ENCODE data around the gene TGFBR3.
"Not testable (repeated sequence)": the region's sequence is repeated elsewhere in the genome, so short reads cannot be mapped to it uniquely, and the experiment has no call there.

The TGFBR3 gene

DNA sequence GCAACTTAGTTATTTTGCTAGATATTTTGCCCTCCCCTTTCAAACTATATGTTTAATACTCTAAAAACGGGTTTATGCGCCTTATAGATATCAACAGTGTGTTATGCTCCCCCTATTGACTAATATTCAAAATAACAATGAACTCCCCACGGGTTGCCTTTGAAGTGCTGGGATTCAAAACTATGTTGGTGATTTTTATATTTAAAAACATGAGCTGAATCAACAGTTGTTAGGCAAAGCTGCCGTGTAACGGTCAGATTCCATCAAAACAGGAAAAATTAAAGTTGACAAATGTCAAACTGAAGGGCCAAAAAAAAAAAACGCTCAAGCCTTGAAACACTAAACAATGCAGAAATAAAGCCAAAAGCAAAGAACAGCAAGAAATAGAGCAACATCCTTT lies 2.5 kb downstream of the TGFBR3 start:
- no peak for DNase-seq (ENCODE audit: low read depth in 2 of 2)

DNA sequence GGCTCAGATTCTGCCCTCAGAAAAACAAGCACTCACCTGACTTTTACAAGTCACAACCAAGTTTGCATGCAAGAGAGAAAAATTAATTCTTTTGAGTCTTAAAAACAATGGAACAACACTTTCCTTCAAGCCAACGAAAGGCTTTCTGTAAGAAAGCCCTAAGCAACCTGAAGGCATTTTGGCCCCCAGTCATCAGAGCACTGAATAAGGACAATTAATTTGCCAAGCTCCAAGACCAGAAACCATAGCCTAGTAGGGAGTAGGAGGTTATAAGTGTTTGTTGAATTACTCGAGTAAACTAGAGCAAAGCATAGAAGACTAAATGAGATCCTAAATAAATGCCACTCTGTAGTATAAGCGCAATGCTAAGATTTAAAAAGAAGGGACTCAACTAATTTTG lies 4.7 kb downstream of the TGFBR3 start:
- no peak for DNase-seq (ENCODE audit: low read depth in 2 of 2)

DNA sequence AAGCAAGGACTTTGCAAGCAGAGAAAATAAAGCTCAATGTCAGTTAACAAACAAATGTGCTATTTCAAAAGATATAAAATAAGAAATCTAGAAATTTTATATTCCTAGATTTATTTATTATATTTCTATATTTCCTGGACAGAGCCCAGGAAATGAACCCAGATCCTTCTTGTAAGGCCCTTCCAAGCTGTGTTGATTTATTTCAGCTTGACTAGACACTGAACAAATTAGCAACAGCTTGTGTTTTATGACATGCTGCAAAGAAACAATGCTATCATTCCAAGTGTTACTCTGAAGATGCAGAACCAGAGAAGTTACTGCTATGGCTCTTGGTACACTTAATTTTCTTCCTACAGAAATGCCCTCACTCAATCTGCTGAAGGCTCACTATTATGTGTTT lies 6.2 kb downstream of the TGFBR3 start:
- no peak for DNase-seq (ENCODE audit: low read depth in 2 of 2)

DNA sequence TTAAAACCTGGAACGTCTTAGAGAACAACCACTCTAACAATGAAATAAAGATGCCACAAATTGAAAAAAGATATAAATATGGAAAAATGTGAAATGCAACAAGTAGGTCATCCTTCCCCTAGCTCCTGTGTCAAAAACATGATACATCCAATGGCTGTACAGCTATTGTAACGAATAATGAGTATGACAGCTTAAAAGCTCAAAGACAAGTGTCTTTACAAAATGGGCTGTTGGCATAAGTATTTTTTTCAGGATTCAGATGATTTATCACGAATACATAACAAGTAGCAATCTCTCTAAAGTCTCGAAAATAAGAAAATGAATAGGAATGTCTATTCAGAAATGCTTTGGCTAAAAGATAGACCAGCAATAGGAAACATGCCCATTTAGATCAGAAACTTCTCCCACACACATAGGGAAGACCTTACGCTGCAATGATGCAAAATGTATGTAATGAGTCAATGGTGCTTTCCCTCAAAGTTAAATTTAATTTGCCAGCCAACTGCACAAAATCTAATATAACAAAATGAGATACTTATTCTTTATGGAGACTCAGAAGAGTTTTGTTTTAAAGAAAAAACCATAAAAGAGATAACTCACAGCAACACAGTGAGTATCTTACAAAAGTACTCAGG lies 8.3 kb downstream of the TGFBR3 start:
- no peak for DNase-seq (ENCODE audit: low read depth in 2 of 2)

DNA sequence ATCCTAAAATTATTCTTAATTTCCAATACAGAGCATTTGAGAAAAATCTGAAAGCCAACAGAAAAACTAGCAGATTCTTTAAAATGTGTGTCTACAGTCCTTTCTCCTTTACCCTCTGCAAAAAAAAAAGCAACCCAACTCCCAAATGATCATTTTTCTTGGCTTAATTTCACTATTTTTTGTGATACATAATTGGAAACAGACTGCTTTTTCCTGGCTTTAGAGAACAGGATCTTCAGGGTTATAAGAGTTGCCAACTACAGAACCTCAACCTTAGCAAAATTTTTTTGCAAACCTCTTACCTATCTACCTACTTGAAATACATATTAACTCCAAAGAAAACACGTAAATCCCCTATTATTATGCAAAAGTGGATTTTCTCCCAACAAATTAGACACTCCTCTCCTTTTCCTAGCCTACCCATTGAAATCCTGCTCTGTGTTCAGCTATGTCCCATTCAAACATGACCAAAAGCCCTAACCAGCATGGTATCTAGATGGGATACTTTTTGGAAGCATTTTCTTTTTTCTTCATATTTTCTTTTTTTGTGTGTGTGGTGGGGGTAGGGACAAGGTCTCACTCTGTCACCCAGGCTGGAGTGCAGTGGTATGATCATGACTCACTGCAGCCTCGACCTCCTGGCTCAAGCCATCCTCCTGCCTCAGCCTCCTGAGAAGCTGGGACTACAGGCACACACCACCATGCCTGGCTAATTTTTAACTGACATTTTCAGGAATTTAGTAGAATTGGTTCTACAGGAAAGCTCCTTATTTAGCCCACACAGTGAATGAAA lies 9.0 kb downstream of the TGFBR3 start:
- DNase-seq (ENCODE audit: low read depth in 2 of 2): no peak

DNA sequence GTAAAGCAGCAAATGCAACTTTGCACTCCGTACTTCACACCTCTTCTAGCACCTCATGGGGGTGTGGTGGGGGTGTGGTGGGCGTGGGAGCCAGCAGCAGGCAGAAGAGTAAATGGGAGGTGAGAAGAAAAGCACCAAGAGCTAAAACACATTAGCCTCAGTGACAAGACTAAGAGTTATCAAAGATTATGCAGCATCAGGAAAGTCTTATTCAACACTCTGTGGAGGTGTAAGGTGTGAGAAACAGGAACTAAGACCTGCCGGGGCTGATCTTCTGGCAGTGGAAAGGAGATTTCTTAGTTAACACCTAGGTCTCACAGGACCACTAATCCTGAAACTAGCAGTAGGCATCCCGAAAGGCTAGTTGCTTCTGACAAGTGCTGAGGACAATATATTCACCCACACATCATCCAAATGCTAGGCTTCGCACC lies 9.9 kb downstream of the TGFBR3 start:
- peak in 1 of 2 donors; percentile 42 for DNase-seq (ENCODE audit: low read depth in 2 of 2)

DNA sequence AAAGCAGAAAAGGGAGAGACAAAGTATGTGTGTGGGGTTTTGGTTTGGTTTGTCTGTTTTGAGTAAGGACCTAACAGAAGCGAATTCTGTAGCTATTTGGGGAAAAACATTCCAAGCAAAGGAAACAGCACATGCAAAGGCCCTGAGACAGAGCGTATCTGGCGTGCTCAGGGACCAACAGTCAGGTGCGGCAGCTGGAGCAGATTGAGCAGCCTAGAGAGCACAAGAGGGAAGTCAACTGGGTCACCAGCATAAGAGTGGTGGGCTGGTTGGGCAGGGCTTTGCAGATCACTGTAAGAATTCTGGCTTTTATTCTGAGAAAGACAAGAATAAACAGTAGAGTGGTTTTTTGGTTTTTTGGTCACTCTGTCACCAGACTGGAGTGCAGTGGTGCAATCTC lies 11.8 kb downstream of the TGFBR3 start:
- no peak for DNase-seq (ENCODE audit: low read depth in 2 of 2)

DNA sequence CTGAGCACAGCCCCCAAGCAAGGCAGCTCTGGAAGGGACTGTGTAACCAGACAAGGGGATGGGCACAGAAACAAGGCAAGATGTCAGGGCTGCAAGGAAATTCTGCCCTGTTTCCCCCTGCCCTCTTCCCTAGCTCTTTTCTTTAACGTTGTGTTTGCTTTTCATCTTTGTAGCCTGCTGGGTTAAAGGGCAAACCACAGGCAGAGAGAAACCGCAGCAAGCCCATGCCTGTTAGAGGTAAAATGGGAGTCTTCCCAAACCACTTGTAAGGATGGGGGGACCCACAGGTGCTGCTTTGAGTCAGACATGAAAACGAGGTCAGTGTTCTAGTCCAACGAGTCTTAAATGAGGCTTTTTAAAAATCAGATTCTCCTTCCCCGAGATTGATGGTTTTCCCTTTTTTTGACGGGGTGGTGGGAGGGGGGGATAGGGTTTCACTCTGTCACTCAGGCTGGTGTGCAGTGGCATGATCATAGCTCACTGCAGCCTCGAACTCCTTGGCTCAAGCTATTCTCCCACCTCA lies 13.3 kb downstream of the TGFBR3 start:
- no peak for DNase-seq (ENCODE audit: low read depth in 2 of 2)

DNA sequence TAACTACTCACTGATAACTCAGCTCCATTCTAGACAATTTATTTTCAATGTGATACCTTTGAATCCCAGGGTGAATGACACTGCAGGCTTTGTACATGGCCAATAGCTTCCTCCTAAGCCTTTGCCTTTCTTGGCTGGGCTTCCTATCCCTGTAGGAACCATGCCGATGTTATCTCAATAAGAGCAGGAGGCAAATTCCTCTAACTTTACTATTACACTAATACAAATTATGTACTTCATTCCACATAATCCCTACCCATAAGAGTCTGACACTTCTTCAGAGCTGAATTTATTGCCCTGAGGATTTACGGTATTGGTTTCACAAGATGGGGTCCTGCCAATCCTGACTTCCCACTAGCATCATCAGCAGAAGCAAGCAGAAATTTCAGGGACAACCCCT lies 14.0 kb downstream of the TGFBR3 start:
- no peak for DNase-seq (ENCODE audit: low read depth in 2 of 2)

DNA sequence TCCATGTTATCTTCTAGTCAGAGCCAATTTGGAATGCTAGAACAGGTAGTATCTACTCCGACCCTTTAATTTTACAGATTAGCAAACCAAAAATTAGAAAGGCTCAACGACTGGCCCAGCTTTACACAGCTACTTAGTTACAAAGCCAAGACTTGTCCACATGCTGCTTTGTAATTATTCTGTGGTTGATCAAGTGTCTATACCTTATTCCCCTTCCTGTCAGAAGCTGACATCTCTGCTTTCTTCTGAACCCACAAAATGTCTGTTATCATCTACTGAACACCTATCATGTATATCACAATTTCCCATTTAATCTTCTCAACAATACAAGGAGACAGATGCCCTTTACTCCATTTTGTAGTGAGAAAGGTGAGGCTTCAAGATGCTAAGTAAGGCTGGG lies 15.6 kb downstream of the TGFBR3 start:
- DNase-seq (ENCODE audit: low read depth in 2 of 2): no peak

DNA sequence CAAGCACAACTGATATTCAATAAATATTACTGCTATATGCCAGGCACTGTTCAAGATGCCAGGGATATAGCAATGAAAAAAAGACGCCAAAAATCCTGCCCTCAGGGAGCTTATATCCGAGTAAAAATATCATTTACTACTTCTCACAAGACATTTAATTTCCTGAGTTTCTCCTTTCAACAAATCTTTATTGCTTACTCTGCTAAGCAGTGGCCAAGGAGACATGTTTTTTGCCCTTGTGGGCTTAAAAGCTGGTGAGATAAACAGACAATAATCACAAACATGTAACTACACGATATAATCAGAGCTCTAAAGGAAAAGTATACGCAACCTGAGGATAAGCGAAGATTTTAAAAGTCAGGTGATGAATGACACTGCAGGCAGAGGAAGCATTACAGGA lies 19.5 kb downstream of the TGFBR3 start:
- no peak for DNase-seq (ENCODE audit: low read depth in 2 of 2)

DNA sequence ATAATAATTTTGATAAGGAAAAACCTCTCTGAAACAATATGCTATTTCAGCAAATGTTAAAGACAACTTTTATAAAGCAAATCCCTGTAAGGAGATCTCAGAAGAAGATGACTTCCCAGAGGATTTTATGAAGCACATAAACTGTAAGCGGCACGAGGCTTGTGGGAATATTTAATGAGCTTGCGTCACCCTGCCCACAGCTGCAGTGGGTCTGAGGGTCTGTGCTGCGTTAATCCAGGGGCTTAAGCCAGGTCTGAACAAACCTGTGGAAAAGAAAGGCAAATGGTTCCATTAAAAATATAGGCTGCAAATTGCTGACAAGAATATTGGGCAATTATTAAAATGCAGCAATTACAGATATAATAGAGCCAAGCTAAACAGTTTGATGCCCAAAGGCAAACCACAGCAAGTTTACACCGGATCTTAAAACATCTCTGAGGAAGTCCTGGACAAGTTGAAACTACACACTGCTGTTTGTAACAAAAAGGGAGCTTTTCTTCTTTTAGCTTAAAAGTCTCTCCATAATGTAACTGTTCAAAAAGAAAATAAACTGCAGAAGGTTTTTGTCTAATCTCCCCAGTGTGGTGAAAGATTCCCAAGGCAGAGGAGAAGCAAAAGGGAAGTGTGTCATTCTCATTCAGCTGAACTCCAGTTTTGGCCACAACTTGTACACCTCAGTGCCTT lies 21.8 kb downstream of the TGFBR3 start:
- no peak for DNase-seq (ENCODE audit: low read depth in 2 of 2)

DNA sequence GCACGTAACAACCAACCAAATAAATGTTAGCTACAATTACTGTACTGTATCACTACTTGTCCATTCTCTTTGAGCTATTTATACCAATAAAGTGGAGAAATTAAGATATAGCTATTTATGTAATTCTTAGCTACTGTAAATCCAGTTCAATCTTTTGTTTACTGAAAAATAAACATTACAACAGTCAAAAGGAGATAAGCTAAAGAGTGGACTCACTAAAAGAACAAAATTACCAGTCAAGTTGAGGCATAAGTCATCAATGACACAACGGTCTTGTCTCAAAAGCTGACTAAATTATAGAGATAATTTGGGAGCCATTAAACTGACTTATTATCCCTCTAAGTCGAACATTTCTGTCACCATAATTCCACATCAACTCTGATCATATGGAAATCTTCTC lies 22.5 kb downstream of the TGFBR3 start:
- DNase-seq (ENCODE audit: low read depth in 2 of 2): no peak

DNA sequence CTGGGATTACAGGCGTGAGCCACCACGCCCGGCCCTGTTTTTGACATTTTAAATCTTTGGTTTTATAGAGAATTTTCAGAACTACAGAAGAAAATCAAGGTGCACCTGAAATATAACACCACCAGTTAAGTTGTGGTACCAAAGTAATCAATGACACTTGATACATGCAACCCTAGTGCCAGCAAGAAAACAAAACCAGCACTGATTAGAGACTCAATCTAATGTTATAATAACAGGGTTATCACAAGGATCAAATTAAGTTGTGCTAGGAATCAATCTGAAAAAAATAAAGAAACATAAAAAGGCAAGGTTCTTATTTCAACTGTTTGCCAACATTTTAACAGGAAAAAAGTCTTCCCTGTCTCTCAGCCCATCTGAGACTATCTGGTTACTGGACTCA lies 23.8 kb downstream of the TGFBR3 start:
- no peak for DNase-seq (ENCODE audit: low read depth in 2 of 2)

DNA sequence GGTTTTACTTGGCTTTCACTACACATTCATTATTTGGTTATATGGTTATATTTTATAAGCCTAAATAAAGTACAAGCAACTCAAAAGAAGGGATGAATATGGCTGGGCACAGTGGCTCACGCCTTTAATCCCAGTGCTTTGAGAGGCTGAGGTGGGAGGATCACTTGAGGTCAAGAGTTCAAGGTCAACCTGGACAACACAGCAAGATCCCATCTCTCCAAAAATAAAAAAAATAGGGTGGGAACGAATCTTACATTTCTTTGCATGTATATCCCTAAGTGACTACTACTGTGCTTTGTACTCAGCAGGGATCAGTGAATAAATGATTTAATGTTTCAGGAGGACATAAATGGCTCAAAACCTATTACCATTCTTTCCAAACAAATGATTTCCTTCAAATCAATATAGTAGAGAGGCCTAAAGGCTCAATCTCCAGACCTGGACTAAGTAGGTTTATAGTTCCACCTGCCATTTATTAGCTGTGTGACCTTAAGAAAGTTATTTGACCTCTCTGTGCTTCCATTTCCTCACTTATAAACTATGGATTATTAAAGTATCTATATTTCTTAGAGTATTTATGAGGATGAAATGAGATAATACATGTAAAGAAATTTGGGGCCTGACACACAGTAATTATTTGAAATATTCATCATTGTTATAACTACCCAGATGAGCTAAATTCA lies 28.3 kb downstream of the TGFBR3 start:
- no peak for DNase-seq (ENCODE audit: low read depth in 2 of 2)

DNA sequence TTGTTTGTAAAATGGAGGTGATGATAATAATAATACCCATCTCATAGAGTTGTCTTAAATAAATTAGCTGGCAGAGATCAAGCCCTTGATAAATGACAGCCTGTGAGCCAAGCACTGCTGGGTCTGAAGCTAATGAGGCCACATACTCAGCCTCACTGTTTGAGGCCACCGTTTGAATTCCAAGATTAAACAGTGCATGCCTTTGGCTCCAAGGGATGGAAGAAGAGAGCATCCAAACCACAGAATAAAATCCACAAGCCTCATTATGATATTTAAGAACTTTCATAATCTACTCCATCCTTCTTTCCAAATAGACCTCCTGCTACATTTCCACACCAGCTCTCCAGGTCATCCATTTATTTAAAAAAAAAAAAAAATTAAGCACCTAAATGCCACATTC lies 29.0 kb downstream of the TGFBR3 start:
- no peak for DNase-seq (ENCODE audit: low read depth in 2 of 2)

DNA sequence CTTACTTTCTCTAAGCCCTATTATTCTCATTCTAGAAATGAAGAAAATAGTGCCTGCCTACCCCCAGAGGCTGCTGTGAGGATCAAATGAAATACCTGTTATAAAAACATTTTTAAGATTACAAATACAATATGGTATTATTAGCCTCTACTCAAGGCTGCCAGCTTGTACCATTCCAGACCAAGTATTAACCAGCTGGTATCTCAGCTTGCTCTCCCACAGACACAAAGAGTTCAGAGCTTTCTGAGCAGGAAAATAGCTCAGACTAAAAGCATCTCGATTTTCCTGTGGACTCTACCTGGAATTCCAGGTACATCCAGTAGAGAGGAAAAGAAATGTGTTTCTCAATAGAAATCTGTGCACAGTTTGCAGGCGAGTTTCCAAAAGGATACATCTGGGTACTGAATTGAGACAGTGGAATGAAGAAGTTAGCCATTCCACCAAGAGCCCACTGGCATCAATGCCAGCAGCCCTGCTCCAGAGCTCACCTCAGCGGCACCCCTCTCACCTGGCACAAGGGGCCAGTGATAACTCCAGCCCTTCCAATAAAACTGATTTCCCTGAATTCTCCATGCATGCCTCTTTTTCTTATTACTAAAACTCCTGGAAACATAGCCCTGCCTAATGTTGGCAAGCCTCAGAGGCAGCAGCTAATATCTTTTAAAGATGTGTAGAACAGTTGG lies 31.0 kb downstream of the TGFBR3 start:
- no peak for DNase-seq (ENCODE audit: low read depth in 2 of 2)

DNA sequence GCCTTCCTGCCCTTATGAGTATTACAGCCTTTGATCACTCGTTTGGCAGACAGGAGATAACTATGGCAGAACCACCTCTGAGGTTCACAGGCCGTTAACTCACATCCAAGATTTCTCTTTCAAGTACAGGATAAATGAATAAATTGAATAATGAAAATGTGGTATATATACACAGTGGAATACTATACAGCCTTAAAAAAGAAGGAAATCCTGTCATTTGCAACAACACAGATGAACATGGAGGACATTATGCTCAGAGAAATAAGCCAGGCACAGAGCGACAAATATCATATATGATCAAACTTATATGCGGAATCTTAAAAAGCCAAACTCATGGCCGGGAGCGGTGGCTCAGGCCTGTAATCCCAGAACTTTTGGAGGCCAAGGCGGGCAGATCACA lies 32.6 kb downstream of the TGFBR3 start:
- no peak for DNase-seq (ENCODE audit: low read depth in 2 of 2)

DNA sequence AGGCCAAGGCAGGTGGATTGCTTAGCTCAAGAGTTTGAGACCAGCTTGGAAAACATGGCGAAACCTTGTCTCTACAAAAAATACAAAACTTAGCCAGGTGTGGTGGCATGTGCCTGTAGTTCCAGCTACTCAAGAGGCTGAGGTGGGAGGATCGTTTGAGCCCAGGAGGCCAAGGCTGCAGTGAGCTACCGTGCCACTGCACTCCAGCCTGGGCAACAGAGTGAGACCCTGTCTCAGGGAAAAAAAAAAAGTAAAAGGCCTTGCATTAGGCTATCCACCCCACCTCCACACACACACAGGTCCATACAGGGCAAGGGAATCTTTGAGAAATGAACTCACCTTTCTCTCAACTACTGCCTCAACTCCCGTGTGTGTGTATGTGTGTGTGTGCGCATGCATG lies 33.9 kb downstream of the TGFBR3 start:
- DNase-seq (ENCODE audit: low read depth in 2 of 2): not testable (repeated sequence)

DNA sequence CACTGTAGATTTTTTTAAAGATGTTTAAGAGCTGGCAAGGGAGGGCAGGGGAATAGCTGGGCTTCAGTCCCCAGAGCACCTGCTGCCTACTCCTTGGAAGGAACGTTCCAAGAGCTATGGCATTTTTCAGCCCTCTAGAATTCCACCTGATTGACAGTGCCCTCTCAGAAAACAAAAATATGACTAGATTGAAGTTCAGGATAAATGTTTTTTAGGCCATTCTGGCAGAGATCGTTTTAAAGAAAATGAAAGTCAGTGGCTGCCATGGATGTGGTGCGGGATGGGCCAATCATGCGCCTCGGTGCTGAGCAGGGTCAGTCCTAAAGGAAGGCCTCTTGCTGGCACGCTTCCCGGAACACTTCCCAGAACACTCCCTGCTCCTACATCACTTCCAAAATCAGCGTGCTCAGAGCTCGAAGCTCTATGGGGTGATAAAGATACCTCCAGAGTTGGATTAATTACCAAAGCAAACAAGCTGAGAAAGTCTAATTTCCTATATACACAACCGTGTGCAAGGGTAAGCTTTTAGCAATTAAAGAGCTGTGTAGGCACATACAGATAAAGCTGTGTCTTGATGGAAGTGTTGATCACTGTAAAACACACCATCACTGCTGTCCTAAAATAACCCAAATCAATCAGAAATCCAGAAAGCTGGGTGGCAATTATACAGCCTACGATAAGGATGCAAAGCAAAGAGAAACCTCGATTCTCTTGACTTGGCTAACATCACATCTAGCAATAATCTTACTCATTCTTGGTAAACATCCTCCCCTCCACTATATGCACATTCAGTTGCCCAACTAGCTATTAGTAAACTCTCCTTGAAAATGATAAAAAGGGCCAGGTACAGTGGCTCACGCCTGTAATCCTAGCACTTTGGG lies 34.6 kb downstream of the TGFBR3 start:
- no peak for DNase-seq (ENCODE audit: low read depth in 2 of 2)

DNA sequence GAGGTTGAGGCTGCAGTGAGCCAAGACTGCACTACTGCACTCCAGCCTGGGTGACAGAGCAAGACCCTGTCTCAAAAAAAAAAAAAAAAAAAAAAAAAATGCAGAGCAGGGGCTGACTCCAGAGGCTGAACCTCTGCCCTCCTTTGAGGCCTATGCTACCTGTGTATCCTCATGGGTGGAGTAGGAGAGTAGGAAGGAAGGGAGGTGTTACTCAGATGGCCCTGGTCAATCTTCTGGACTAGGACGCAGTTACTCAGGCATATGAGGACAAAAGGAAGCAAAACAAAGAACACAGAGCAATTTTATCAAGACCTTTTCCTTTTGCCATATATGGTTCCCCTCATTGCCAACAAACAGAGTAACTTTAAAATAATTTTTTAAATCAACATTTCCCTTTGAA lies 35.2 kb downstream of the TGFBR3 start:
- no peak for DNase-seq (ENCODE audit: low read depth in 2 of 2)
